Neural progenitor cell (in vitro differentiated cells): ENCODE data around the gene TMEM119. TPM values are rescaled to one million over a fixed set of nuclear protein-coding genes. Genes with fewer than 3 reads are reported as not detected.
"Not testable (repeated sequence)": the region's sequence is repeated elsewhere in the genome, so short reads cannot be mapped to it uniquely, and the experiment has no call there.

Experiments used
- DNase-seq: peaks from one replicate; pipeline ENCODE4 v3.0.0-alpha.2; 2016; ENCODE audit warnings: low spot score
- H2AFZ ChIP-seq: fragments of 200-600 bp; sonication (generic); replicated peaks from 2 replicates; pipeline ENCODE4 v1.6.1; 2016; ENCODE audit warnings: antibody characterized with exemption
- H3F3A ChIP-seq: fragments of 200-600 bp; sonication (generic); 2 replicates; pipeline ENCODE4 v1.6.1; 2016; ENCODE audit warnings: antibody characterized with exemption, low read depth
- H3K27ac ChIP-seq: fragments of 200-600 bp; sonication (generic); 2 replicates; pipeline ENCODE4 v1.5.1; 2016; ENCODE audit warnings: mild to moderate bottlenecking
- H3K27me3 ChIP-seq: fragments of 200-600 bp; sonication (generic); 2 replicates; pipeline ENCODE4 v1.6.1; 2016; ENCODE audit warnings: mild to moderate bottlenecking, moderate library complexity
- H3K36me3 ChIP-seq: fragments of 200-600 bp; sonication (generic); 2 replicates; pipeline ENCODE4 v1.5.1; 2016
- H3K4me1 ChIP-seq: fragments of 200-600 bp; sonication (generic); 2 replicates; pipeline ENCODE4 v1.6.1; 2016; ENCODE audit warnings: mixed run types
- H3K4me2 ChIP-seq: fragments of 200-600 bp; sonication (generic); 2 replicates; pipeline ENCODE4 v1.6.1; 2016
- H3K4me3 ChIP-seq: fragments of 200-600 bp; sonication (generic); 2 replicates; pipeline ENCODE4 v1.5.1; 2016
- H3K79me2 ChIP-seq: fragments of 200-600 bp; sonication (generic); 2 replicates; pipeline ENCODE4 v1.6.1; 2016; ENCODE audit warnings: low read depth
- H3K9ac ChIP-seq: fragments of 200-600 bp; sonication (generic); 2 replicates; pipeline ENCODE4 v1.6.1; 2016
- H3K9me3 ChIP-seq: fragments of 200-600 bp; sonication (generic); 2 replicates; pipeline ENCODE4 v1.5.1; 2016; ENCODE audit warnings: low read depth
- H4K20me1 ChIP-seq: fragments of 200-600 bp; sonication (generic); 2 replicates; pipeline ENCODE4 v1.6.1; 2016; ENCODE audit warnings: low read depth
- H3K27ac Mint-ChIP-seq: 3 replicates; pipeline ENCODE4 v1.8.0; 2021; ENCODE audit warnings: mixed read lengths
- H3K27me3 Mint-ChIP-seq: 2 replicates; pipeline ENCODE4 v1.8.0; 2022; ENCODE audit warnings: low read depth, mild to moderate bottlenecking, inconsistent platforms, moderate library complexity, mixed read lengths; ENCODE audit not compliant: insufficient read depth
- H3K36me3 Mint-ChIP-seq: 3 replicates; pipeline ENCODE4 v1.8.0; 2021; ENCODE audit warnings: mixed read lengths
- H3K4me1 Mint-ChIP-seq: 3 replicates; pipeline ENCODE4 v1.8.0; 2021; ENCODE audit warnings: mixed read lengths
- H3K4me3 Mint-ChIP-seq: 3 replicates; pipeline ENCODE4 v1.8.0; 2021; ENCODE audit warnings: mild to moderate bottlenecking, moderate library complexity, mixed read lengths
- H3K9me3 Mint-ChIP-seq: 3 replicates; pipeline ENCODE4 v1.8.0; 2020; ENCODE audit warnings: mixed read lengths
- EZH2 ChIP-seq: fragments of 200-600 bp; sonication (generic); IDR thresholded peaks from 2 replicates; pipeline ENCODE4 v1.6.1; 2017; ENCODE audit warnings: antibody characterized with exemption, mild to moderate bottlenecking, moderate library complexity
- EZH2phosphoT487 ChIP-seq: fragments of 200-600 bp; sonication (generic); IDR thresholded peaks from 2 replicates; pipeline ENCODE4 v1.6.1; 2017; ENCODE audit warnings: antibody characterized with exemption
- total RNA-seq: library from RNA; depleted of rRNA; stranded (reverse); fragments of >200 nt; gene quantifications from 2 replicates; pipeline ENCODE4 v1.2.3, GENCODE V29; 2015; ENCODE audit warnings: low replicate concordance
- TF ChIP-seq, protein P1 (sequence below): fragments of 200-600 bp; sonication (generic); IDR thresholded peaks from 2 replicates; pipeline ENCODE4 v1.5.1; 2017; ENCODE audit warnings: antibody characterized with exemption, mild to moderate bottlenecking

TMEM119 gene
- total RNA-seq, 1 donor from 2014 or later, result 0.97 TPM

DNA sequence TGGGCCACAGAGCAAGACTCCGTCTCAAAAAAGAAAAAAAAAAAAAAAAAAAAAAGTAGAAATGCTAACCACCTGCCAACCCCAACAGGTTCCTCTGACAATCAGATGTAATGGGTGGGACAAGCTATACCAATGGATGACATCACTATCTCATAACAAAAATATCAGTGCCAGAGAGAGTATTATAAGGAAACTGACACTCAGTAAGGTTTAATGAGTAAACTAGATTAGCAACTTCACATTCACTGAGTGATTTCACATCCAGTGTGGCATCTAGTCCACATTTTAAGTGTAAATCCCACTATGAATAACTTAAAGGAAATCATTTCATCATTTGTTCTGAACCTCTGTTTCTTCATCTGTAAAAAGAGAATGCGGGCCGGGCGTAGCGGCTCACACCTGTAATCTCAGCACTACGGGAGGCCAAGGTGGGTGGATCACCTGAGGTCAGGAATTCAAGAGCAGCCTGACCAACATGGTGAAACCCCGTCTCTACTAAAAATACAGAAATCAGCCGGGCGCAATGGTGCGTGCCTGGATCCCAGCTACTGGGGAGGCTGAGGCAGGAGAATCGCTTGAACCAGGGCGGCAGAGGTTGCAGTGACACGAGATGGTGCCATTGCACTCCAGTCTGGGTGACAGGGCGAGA lies 38.8 kb downstream of the TMEM119 start:
- no peak overlapping the region for H3K27ac Mint-ChIP-seq
- Histone ChIP-seq H3K9ac (no peak overlapping the region), H3K4me2 (peak overlapping the region; percentile 29)

DNA sequence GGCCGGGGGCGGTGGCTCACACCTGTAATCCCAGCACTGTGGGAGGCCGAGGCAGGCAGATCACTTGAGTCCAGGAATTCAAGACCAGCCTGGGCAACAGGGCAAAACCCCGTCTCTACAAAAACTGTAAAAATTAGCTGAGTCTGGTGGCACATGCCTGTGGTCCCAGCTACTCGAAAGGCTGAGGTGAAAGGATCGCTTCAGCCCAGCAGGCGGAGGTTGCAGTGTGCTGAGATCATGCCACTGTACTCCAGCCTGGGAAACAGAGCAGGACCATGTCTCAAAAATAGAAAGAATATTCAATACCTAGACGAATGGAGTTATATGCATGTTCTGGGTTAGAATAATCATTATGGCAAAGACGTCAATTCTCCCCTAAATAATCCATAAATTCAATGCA lies 42.5 kb downstream of the TMEM119 start:
- Histone ChIP-seq H3F3A (peaks cover 11% of the 10 kb centered on the region), H3K4me1 (peaks cover 12% of the 10 kb centered on the region), H4K20me1 (peaks cover 84% of the 10 kb centered on the region), H3K79me2 (peaks cover 100% of the 10 kb centered on the region)
- not testable (repeated sequence) for H3K4me2 ChIP-seq, H3K9ac ChIP-seq, H3K36me3 Mint-ChIP-seq, H3K27me3 ChIP-seq, H3K9me3 ChIP-seq, H3K4me3 Mint-ChIP-seq, H3K9me3 Mint-ChIP-seq, DNase-seq, H3K27ac ChIP-seq, H3K4me3 ChIP-seq, H3K36me3 ChIP-seq, H2AFZ ChIP-seq, H3K27ac Mint-ChIP-seq, H3K27me3 Mint-ChIP-seq
- H3K4me1 Mint-ChIP-seq, result peaks cover 33% of the 10 kb centered on the region

More for the DNA sequence above, 38.8 kb downstream of the TMEM119 start:
- H3K36me3 Mint-ChIP-seq, result peaks cover 4% of the 10 kb centered on the region
- Histone ChIP-seq H3F3A (peaks cover 18% of the 10 kb centered on the region), H3K27ac (no peak overlapping the region), H3K4me1 (peaks cover 7% of the 10 kb centered on the region), H4K20me1 (peaks cover 59% of the 10 kb centered on the region), H3K79me2 (peaks cover 86% of the 10 kb centered on the region), H3K4me3 (no peak overlapping the region), H3K27me3 (no peaks in the 10 kb centered on the region), H2AFZ (no peak overlapping the region), H3K9me3 (no peaks in the 10 kb centered on the region), H3K36me3 (peaks cover 1% of the 10 kb centered on the region)
- no peaks in the 10 kb centered on the region for H3K9me3 Mint-ChIP-seq
- peak overlapping the region; percentile 79 for H3K4me3 Mint-ChIP-seq
- peaks cover 43% of the 10 kb centered on the region for H3K4me1 Mint-ChIP-seq
- peaks cover 7% of the 10 kb centered on the region for H3K27me3 Mint-ChIP-seq
- TF ChIP-seq EZH2phosphoT487 (no peak), EZH2 (no peak)
- TF ChIP-seq, protein P1, sequence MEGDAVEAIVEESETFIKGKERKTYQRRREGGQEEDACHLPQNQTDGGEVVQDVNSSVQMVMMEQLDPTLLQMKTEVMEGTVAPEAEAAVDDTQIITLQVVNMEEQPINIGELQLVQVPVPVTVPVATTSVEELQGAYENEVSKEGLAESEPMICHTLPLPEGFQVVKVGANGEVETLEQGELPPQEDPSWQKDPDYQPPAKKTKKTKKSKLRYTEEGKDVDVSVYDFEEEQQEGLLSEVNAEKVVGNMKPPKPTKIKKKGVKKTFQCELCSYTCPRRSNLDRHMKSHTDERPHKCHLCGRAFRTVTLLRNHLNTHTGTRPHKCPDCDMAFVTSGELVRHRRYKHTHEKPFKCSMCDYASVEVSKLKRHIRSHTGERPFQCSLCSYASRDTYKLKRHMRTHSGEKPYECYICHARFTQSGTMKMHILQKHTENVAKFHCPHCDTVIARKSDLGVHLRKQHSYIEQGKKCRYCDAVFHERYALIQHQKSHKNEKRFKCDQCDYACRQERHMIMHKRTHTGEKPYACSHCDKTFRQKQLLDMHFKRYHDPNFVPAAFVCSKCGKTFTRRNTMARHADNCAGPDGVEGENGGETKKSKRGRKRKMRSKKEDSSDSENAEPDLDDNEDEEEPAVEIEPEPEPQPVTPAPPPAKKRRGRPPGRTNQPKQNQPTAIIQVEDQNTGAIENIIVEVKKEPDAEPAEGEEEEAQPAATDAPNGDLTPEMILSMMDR, result no peak
- no peak for DNase-seq

DNA sequence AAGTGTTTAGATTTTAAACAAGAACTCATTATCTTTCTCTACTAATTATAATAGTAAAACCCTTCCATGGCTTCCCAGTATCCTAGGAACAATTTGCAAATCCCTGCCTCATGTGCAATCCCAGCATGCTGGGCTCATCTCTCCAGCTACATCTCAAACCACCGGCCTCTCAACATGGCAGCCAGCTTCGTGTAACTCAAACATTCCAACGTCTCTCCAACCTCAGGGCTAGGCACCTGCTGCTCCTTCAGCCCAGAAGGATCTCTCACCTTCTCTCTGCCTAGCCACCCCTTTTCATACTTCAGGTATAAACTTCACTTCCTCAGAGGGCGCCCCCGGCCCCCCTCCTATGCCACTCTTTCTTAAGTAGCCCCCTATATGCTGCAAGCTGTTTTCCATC lies 44.1 kb downstream of the TMEM119 start:
- Histone ChIP-seq H3K27ac (no peak overlapping the region), H3K27me3 (no peaks in the 10 kb centered on the region), H3K4me1 (peaks cover 7% of the 10 kb centered on the region), H2AFZ (no peak overlapping the region), H3K79me2 (peaks cover 100% of the 10 kb centered on the region), H3K9ac (no peak overlapping the region), H3K9me3 (no peaks in the 10 kb centered on the region), H3K4me2 (peak overlapping the region; percentile 14), H3F3A (peaks cover 11% of the 10 kb centered on the region), H3K4me3 (no peak overlapping the region), H4K20me1 (peaks cover 83% of the 10 kb centered on the region), H3K36me3 (no peaks in the 10 kb centered on the region)
- no peaks in the 10 kb centered on the region for H3K9me3 Mint-ChIP-seq
- no peak for DNase-seq
- no peak overlapping the region for H3K27ac Mint-ChIP-seq
- H3K4me1 Mint-ChIP-seq, result peaks cover 20% of the 10 kb centered on the region
- no peak overlapping the region for H3K4me3 Mint-ChIP-seq
- H3K36me3 Mint-ChIP-seq, result peaks cover 2% of the 10 kb centered on the region
- TF ChIP-seq EZH2, result no peak
- no peak for TF ChIP-seq EZH2phosphoT487
- TF ChIP-seq, protein P1, result no peak
- no peaks in the 10 kb centered on the region for H3K27me3 Mint-ChIP-seq

DNA sequence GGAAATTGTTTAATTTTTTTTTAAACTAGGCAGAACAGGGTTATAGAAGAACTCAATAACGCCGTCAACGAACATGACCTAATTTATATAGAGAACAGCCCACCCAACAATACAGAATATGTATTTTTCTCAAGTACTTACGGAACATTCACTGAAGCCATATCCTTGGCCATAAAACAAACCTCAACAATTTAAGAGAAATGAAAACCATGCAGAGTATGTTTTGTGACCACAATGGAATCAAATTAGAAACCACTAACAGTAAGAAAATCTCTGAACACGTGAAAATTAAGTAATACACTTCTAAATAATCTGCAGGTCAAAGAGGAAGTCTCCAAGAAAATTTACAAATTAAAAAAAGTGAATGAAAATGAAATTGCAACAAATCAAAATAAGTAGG lies 46.3 kb downstream of the TMEM119 start:
- H3K4me2 ChIP-seq, result no peak overlapping the region
- Mint-ChIP-seq H3K27ac (no peak overlapping the region), H3K27me3 (no peaks in the 10 kb centered on the region), H3K36me3 (peaks cover 5% of the 10 kb centered on the region), H3K9me3 (no peaks in the 10 kb centered on the region), H3K4me3 (no peak overlapping the region), H3K4me1 (peaks cover 9% of the 10 kb centered on the region)
- no peak for DNase-seq
- H3K27ac ChIP-seq, result no peak overlapping the region
- no peaks in the 10 kb centered on the region for H3K9me3 ChIP-seq
- H3K9ac ChIP-seq, result no peak overlapping the region
- peaks cover 98% of the 10 kb centered on the region for H3K79me2 ChIP-seq
- peaks cover 71% of the 10 kb centered on the region for H4K20me1 ChIP-seq
- H2AFZ ChIP-seq, result no peak overlapping the region
- peaks cover 7% of the 10 kb centered on the region for H3F3A ChIP-seq
- peaks cover 7% of the 10 kb centered on the region for H3K4me1 ChIP-seq
- H3K27me3 ChIP-seq, result no peaks in the 10 kb centered on the region
- TF ChIP-seq EZH2 (no peak), EZH2phosphoT487 (no peak)
- TF ChIP-seq, protein P1, result no peak
- H3K36me3 ChIP-seq, result peaks cover 15% of the 10 kb centered on the region
- H3K4me3 ChIP-seq, result no peak overlapping the region
